CD4-positive, alpha-beta T cell treated with Interferon alpha-2 for 1 hour (primary cell): ENCODE data around the gene DTX3.
"Not testable (repeated sequence)": the region's sequence is repeated elsewhere in the genome, so short reads cannot be mapped to it uniquely, and the experiment has no call there.

Experiments
- DNase-seq, 2 donors: peaks; one replicate each; pipeline ENCODE4 v3.0.0-alpha.2; 2020 to 2022

DTX3 gene

GRCh38 chr12:57607958-57608663 lies 3.5 kb downstream of the DTX3 start:
- DNase-seq, result no peak

- no peak for DNase-seq
Measured at GRCh38 chr12:57609101-57609780, 4.6 kb downstream of the DTX3 start.

GRCh38 chr12:57609781-57610553 lies 5.3 kb downstream of the DTX3 start:
- no peak for DNase-seq

GRCh38 chr12:57610554-57611107 lies 6.0 kb downstream of the DTX3 start:
- no peak for DNase-seq

- DNase-seq, result peak in 1 of 2 donors; percentile 50
Measured at GRCh38 chr12:57611108-57611826, 6.6 kb downstream of the DTX3 start, which contains the start of gene ARHGEF25. Gene ARHGEF25 (plus strand): TSS chr12:57611435. CDS start chr12:57611895, 460 bp downstream.

GRCh38 chr12:57611827-57612710 lies 7.4 kb downstream of the DTX3 start:
- DNase-seq, result no peak

GRCh38 chr12:57612711-57613426 lies 8.2 kb downstream of the DTX3 start:
- no peak for DNase-seq

GRCh38 chr12:57613427-57614109 lies 8.9 kb downstream of the DTX3 start:
- no peak for DNase-seq

- DNase-seq, result peak in 1 of 2 donors; percentile 38
Measured at GRCh38 chr12:57614178-57614947, 9.7 kb downstream of the DTX3 start.

- DNase-seq, result no peak
Measured at GRCh38 chr12:57614948-57615500, 10.4 kb downstream of the DTX3 start.

- DNase-seq, result no peak
Measured at GRCh38 chr12:57615637-57616036, 11.0 kb downstream of the DTX3 start.

- DNase-seq, result no peak
Measured at GRCh38 chr12:57616383-57617101, 11.9 kb downstream of the DTX3 start.

GRCh38 chr12:57617942-57618341 lies 13.3 kb downstream of the DTX3 start:
- DNase-seq, result no peak

GRCh38 chr12:57618431-57618830 lies 13.8 kb downstream of the DTX3 start:
- DNase-seq, result not testable (repeated sequence)

- no peak for DNase-seq
Measured at GRCh38 chr12:57618966-57619433, 14.4 kb downstream of the DTX3 start.

- peak in 1 of 2 donors; percentile 36 for DNase-seq
Measured at GRCh38 chr12:57619434-57620244, 15.0 kb downstream of the DTX3 start.

GRCh38 chr12:57620245-57620935 lies 15.8 kb downstream of the DTX3 start:
- no peak for DNase-seq
